NB4 (cell line): ENCODE results near the gene KIF4A.

Experiments
- POLR2A ChIP-seq: IDR thresholded peaks from 2 replicates; pipeline ENCODE4 v1.6.1; 2011; ENCODE audit warnings: mild to moderate bottlenecking; ENCODE audit not compliant: insufficient read length; ENCODE audit errors: extremely low read depth
- TF ChIP-seq, protein P1 (sequence below): IDR thresholded peaks from one replicate; pipeline ENCODE4 v1.5.1; 2012; ENCODE audit warnings: low read depth, low read length

DNA sequence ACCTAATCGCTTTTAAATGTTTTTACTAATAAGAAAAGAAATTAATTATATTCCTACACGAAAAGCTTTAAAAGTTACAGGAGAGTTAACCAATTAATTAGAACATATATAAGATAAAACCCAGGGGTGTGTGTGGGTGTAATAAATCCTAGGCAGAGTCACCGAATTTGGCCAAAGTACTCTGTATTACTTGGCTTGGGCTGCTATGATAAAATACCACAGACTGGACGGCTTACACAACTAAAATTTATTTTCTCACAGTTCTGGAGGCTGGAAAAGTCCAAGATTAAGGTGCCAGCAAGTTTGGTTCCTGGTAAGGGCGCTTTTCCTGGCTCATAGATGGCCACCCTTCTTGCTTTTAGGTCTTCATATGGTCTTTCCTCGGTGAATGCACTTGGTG is 45.0 kb upstream of the KIF4A start:
- TF ChIP-seq POLR2A: no peak
- TF ChIP-seq, protein P1, sequence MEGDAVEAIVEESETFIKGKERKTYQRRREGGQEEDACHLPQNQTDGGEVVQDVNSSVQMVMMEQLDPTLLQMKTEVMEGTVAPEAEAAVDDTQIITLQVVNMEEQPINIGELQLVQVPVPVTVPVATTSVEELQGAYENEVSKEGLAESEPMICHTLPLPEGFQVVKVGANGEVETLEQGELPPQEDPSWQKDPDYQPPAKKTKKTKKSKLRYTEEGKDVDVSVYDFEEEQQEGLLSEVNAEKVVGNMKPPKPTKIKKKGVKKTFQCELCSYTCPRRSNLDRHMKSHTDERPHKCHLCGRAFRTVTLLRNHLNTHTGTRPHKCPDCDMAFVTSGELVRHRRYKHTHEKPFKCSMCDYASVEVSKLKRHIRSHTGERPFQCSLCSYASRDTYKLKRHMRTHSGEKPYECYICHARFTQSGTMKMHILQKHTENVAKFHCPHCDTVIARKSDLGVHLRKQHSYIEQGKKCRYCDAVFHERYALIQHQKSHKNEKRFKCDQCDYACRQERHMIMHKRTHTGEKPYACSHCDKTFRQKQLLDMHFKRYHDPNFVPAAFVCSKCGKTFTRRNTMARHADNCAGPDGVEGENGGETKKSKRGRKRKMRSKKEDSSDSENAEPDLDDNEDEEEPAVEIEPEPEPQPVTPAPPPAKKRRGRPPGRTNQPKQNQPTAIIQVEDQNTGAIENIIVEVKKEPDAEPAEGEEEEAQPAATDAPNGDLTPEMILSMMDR: no peak
